Tibial artery (tissue), 4 donors: ENCODE data around the gene C15orf39.
"Not testable (repeated sequence)": the region's sequence is repeated elsewhere in the genome, so short reads cannot be mapped to it uniquely, and the experiment has no call there.

Experiments
- DNase-seq, 2 donors: peaks; one replicate each; pipeline ENCODE4 v3.0.0-alpha.2; 2019
- H3K27ac ChIP-seq, 2 donors: fragments of 200-600 bp; sonication (generic) in 1 of 2; 1 replicate in 1 of 2; 2 replicates in 1 of 2; pipeline ENCODE4 v1.5.1; 2018 to 2019; ENCODE audit warnings: mild to moderate bottlenecking in 1 of 2
- H3K27me3 ChIP-seq, 2 donors: fragments of 200-600 bp; sonication (generic) in 1 of 2; one replicate each; pipeline versions ENCODE4 v1.5.1 to v1.6.0; 2016 to 2019
- H3K36me3 ChIP-seq, 3 donors: fragments of 200-600 bp; sonication (generic) in 2 of 3; one replicate each; pipeline ENCODE4 v1.5.1; 2016 to 2019; ENCODE audit warnings: mild to moderate bottlenecking in 2 of 3
- H3K4me1 ChIP-seq, 4 donors: fragments of 200-600 bp; sonication (generic) in 2 of 4; 1 replicate in 3 of 4; 2 replicates in 1 of 4; pipeline ENCODE4 v1.5.1; 2016 to 2019
- H3K4me3 ChIP-seq, 2 donors: fragments of 200-600 bp; sonication (generic) in 1 of 2; 1 replicate in 1 of 2; 2 replicates in 1 of 2; pipeline ENCODE4 v1.5.1; 2018 to 2019; ENCODE audit warnings: mild to moderate bottlenecking in 2 of 2
- H3K9me3 ChIP-seq, 3 donors: fragments of 200-600 bp; sonication (generic) in 1 of 3; one replicate each; pipeline ENCODE4 v1.5.1; 2016 to 2019
- CTCF ChIP-seq, 2 experiments: fragments of 200-600 bp in 1 of 2; fragments of 450-650 bp in 1 of 2; IDR thresholded peaks; one replicate each; pipeline ENCODE4 v1.5.1; 2017 to 2019; ENCODE audit warnings: antibody characterized with exemption in 2 of 2, mild to moderate bottlenecking in 1 of 2, moderate library complexity in 1 of 2
- intact Hi-C: fragments of 100-400 bp; cut with DNase I; formaldehyde crosslinking; loops from one replicate; pipeline ENCODE4 v1.15.0; 2023; ENCODE audit warnings: low total_unique reads

The C15orf39 gene

GRCh38 chr15:75213212-75213767 lies 11.6 kb downstream of the C15orf39 start:
- H3K36me3 ChIP-seq = peaks cover 48 to 75% (median 57%) of the 10 kb centered on the region in 3 donors
- no peak overlapping the region for H3K27ac ChIP-seq
- H3K27me3 ChIP-seq = no peaks in the 10 kb centered on the region
- H3K9me3 ChIP-seq = no peaks in the 10 kb centered on the region
- no peak for TF ChIP-seq CTCF (IDR thresholded peaks at IDR 0.05)
- H3K4me3 ChIP-seq = no peak overlapping the region
- intact Hi-C loops = no loop called here
- DNase-seq = no peak
- H3K4me1 ChIP-seq = peaks cover 0 to 29% (median 19%) of the 10 kb centered on the region in 4 donors

GRCh38 chr15:75213768-75214221 lies 12.1 kb downstream of the C15orf39 start:
- Histone ChIP-seq H3K4me1 (peaks cover 0 to 24% (median 14%) of the 10 kb centered on the region in 4 donors), H3K27ac (no peak overlapping the region), H3K27me3 (no peaks in the 10 kb centered on the region), H3K4me3 (no peak overlapping the region), H3K9me3 (no peaks in the 10 kb centered on the region), H3K36me3 (peaks cover 43 to 69% (median 52%) of the 10 kb centered on the region in 3 donors)
- DNase-seq = no peak
- intact Hi-C loops = no loop called here
- TF ChIP-seq CTCF (IDR thresholded peaks at IDR 0.05) = no peak

GRCh38 chr15:75214293-75215096 lies 12.8 kb downstream of the C15orf39 start:
- no peaks in the 10 kb centered on the region for H3K27me3 ChIP-seq
- no peak for TF ChIP-seq CTCF (IDR thresholded peaks at IDR 0.05)
- intact Hi-C loops = no loop called here
- no peak for DNase-seq
- H3K27ac ChIP-seq = no peak overlapping the region
- H3K4me3 ChIP-seq = no peak overlapping the region
- peaks cover 36 to 62% (median 46%) of the 10 kb centered on the region in 3 donors for H3K36me3 ChIP-seq
- no peaks in the 10 kb centered on the region for H3K9me3 ChIP-seq
- peaks cover 0 to 17% (median 8%) of the 10 kb centered on the region in 4 donors for H3K4me1 ChIP-seq

- Histone ChIP-seq H3K4me3 (no peak overlapping the region), H3K36me3 (peaks cover 33 to 61% (median 46%) of the 10 kb centered on the region in 3 donors), H3K4me1 (peaks cover 0 to 14% (median 5%) of the 10 kb centered on the region in 4 donors), H3K9me3 (no peaks in the 10 kb centered on the region), H3K27me3 (no peaks in the 10 kb centered on the region), H3K27ac (no peak overlapping the region)
- no peak for TF ChIP-seq CTCF (IDR thresholded peaks at IDR 0.05)
- intact Hi-C loops = no loop called here
- DNase-seq = no peak
These were observed 13.7 kb downstream of the C15orf39 start for GRCh38 chr15:75215107-75216004.

- Histone ChIP-seq H3K27ac (no peak overlapping the region), H3K4me3 (no peak overlapping the region), H3K9me3 (no peaks in the 10 kb centered on the region), H3K36me3 (peaks cover 17 to 51% (median 30%) of the 10 kb centered on the region in 3 donors), H3K4me1 (peaks cover 0 to under 1% (median 0%) of the 10 kb centered on the region in 4 donors), H3K27me3 (no peaks in the 10 kb centered on the region)
- TF ChIP-seq CTCF (IDR thresholded peaks at IDR 0.05) = no peak
- intact Hi-C loops = no loop called here
- no peak for DNase-seq
These were observed 15.3 kb downstream of the C15orf39 start for GRCh38 chr15:75217012-75217411.

- H3K4me3 ChIP-seq, H3K9me3 ChIP-seq, H3K27ac ChIP-seq, H3K4me1 ChIP-seq, DNase-seq, intact Hi-C loops, H3K27me3 ChIP-seq: not testable (repeated sequence)
- peaks cover 11 to 46% (median 25%) of the 10 kb centered on the region in 3 donors for H3K36me3 ChIP-seq
These were observed 15.9 kb downstream of the C15orf39 start for GRCh38 chr15:75217574-75217973.

GRCh38 chr15:75219507-75219929 lies 17.8 kb downstream of the C15orf39 start:
- H3K27me3 ChIP-seq, DNase-seq, H3K9me3 ChIP-seq, H3K4me1 ChIP-seq, H3K27ac ChIP-seq, H3K4me3 ChIP-seq, intact Hi-C loops: not testable (repeated sequence)
- peaks cover 0 to 26% (median 9%) of the 10 kb centered on the region in 3 donors for H3K36me3 ChIP-seq
